Sigmoid colon (tissue), 7 donors: ENCODE measurements around the gene BOC. TPM values are rescaled to one million over a fixed set of nuclear protein-coding genes. Genes with fewer than 3 reads are reported as not detected.

ENCODE experiments used
- DNase-seq: peaks from one replicate; pipeline ENCODE4 v3.0.0-alpha.2; 2019
- H3K27ac ChIP-seq, 4 donors: fragments of 200-600 bp; sonication (generic); one replicate each; pipeline ENCODE4 v1.5.1; 2016 to 2019; ENCODE audit warnings: mild to moderate bottlenecking in 1 of 4
- H3K27me3 ChIP-seq, 3 donors: fragments of 200-600 bp; sonication (generic); one replicate each; pipeline ENCODE4 v1.5.1; 2019; ENCODE audit warnings: mild to moderate bottlenecking in 1 of 3
- H3K36me3 ChIP-seq, 4 donors: fragments of 200-600 bp; sonication (generic); one replicate each; pipeline ENCODE4 v1.5.1; 2016 to 2019
- H3K4me1 ChIP-seq, 4 donors: fragments of 200-600 bp; sonication (generic); one replicate each; pipeline ENCODE4 v1.5.1; 2017 to 2019
- H3K4me3 ChIP-seq, 4 donors: fragments of 200-600 bp; sonication (generic); one replicate each; pipeline ENCODE4 v1.5.1; 2017 to 2019; ENCODE audit warnings: mild to moderate bottlenecking in 2 of 4, moderate library complexity in 1 of 4
- H3K9me3 ChIP-seq, 4 donors: fragments of 200-600 bp in 3 of 4; sonication (generic) in 3 of 4; one replicate each; pipeline versions ENCODE4 v1.5.1 to v1.6.1; 2013 to 2019
- EP300 ChIP-seq, 4 donors: sonication (generic); formaldehyde crosslinking; IDR thresholded peaks; one replicate each; pipeline ENCODE4 v1.6.1; 2017; ENCODE audit warnings: antibody characterized with exemption in 4 of 4
- POLR2A ChIP-seq, 2 donors: fragments of 450-650 bp; IDR thresholded peaks; one replicate each; pipeline ENCODE4 v1.6.1; 2016; ENCODE audit warnings: antibody characterized with exemption in 2 of 2, mild to moderate bottlenecking in 2 of 2, moderate library complexity in 2 of 2
- POLR2AphosphoS5 ChIP-seq, 4 donors: sonication (generic); formaldehyde crosslinking; IDR thresholded peaks; one replicate each; pipeline ENCODE4 v1.6.1; 2017; ENCODE audit warnings: antibody characterized with exemption in 4 of 4
- WGBS, 2 donors: extraction: QIAGEN DNeasy Blood & Tissue Kit; methylation state at CpG; one replicate each; pipeline ENCODE4 v1.1.7; 2013; 5-methylcytosine and 5-hydroxymethylcytosine counted together
- intact Hi-C: fragments of 100-400 bp; cut with DNase I; formaldehyde crosslinking; loops from one replicate; pipeline ENCODE4 v1.15.1; 2023
- polyA plus RNA-seq, 3 donors: library from polyadenylated mRNA; stranded (reverse); fragments of 200-250 nt; gene quantifications; one replicate each; pipeline ENCODE4 v1.2.3, GENCODE V29; 2013
- total RNA-seq, 4 donors: library from RNA; depleted of rRNA; stranded (reverse); fragments of >200 nt; gene quantifications; one replicate each; pipeline ENCODE4 v1.1.0, GENCODE V29; 2016
- TF ChIP-seq, protein P1 (sequence below), 4 experiments: fragments of 450-650 bp in 3 of 4; fragments of 200-600 bp in 1 of 4; IDR thresholded peaks; one replicate each; pipeline ENCODE4 v1.5.1; 2016 to 2019; ENCODE audit warnings: antibody characterized with exemption in 4 of 4, mild to moderate bottlenecking in 3 of 4, moderate library complexity in 2 of 4
- donor health status: healthy with polysubstance abuse.
- donor health status: Bipolar disorder and iron deficiency.
- donor health status: healthy.

The BOC gene
- total and polyA plus RNA-seq, 7 donors, result 1.6 to 122 (median 80.3) TPM

- no peaks in the 10 kb centered on the region for H3K9me3 ChIP-seq
- H3K27me3 ChIP-seq, result no peaks in the 10 kb centered on the region
- H3K4me1 ChIP-seq, result peaks cover 0 to 37% (median 33%) of the 10 kb centered on the region in 4 donors
- peak overlapping the region; percentile 78 to 88 (median 87) for H3K27ac ChIP-seq
- 93 to 95% methylated on average over 2 of the region's 2 CpGs for WGBS, 2 donors
- DNase-seq, result no peak
- TF ChIP-seq EP300 (IDR thresholded peaks at IDR 0.05) (no peak), POLR2AphosphoS5 (IDR thresholded peaks at IDR 0.05) (no peak), POLR2A (IDR thresholded peaks at IDR 0.05) (no peak)
- TF ChIP-seq, protein P1, sequence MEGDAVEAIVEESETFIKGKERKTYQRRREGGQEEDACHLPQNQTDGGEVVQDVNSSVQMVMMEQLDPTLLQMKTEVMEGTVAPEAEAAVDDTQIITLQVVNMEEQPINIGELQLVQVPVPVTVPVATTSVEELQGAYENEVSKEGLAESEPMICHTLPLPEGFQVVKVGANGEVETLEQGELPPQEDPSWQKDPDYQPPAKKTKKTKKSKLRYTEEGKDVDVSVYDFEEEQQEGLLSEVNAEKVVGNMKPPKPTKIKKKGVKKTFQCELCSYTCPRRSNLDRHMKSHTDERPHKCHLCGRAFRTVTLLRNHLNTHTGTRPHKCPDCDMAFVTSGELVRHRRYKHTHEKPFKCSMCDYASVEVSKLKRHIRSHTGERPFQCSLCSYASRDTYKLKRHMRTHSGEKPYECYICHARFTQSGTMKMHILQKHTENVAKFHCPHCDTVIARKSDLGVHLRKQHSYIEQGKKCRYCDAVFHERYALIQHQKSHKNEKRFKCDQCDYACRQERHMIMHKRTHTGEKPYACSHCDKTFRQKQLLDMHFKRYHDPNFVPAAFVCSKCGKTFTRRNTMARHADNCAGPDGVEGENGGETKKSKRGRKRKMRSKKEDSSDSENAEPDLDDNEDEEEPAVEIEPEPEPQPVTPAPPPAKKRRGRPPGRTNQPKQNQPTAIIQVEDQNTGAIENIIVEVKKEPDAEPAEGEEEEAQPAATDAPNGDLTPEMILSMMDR (IDR thresholded peaks at IDR 0.05), result no peak
- intact Hi-C loops, result loop anchor here (5.0 kb wide), 1 partner anchor 128 kb away; no protein-coding TSS in a partner anchor
- H3K4me3 ChIP-seq, result no peak overlapping the region
- peaks cover 36 to 74% (median 57%) of the 10 kb centered on the region in 4 donors for H3K36me3 ChIP-seq
Observed at GRCh38 chr3:113275583-113275928, 64.2 kb downstream of the BOC start.

- H3K27ac ChIP-seq, result peak overlapping the region; percentile 78 to 88 (median 87)
- peak; percentile 78 for DNase-seq
- no peaks in the 10 kb centered on the region for H3K9me3 ChIP-seq
- WGBS, 2 donors, result 52 to 79% methylated on average over 16 of the region's 16 CpGs
- peak in 2 of 4 donors; percentile 17 to 35 for TF ChIP-seq POLR2AphosphoS5 (IDR thresholded peaks at IDR 0.05)
- TF ChIP-seq, protein P1 (IDR thresholded peaks at IDR 0.05), result peak; percentile 11 to 35 (median 16)
- no peak for TF ChIP-seq POLR2A (IDR thresholded peaks at IDR 0.05)
- TF ChIP-seq EP300 (IDR thresholded peaks at IDR 0.05), result no peak
- H3K4me3 ChIP-seq, result peak overlapping the region in 3 of 4 donors; percentile 23 to 38 (median 37)
- intact Hi-C loops, result loop anchor here (5.0 kb wide), 1 partner anchor 129 kb away; no protein-coding TSS in a partner anchor
- peaks cover 38 to 74% (median 58%) of the 10 kb centered on the region in 4 donors for H3K36me3 ChIP-seq
- no peaks in the 10 kb centered on the region for H3K27me3 ChIP-seq
- H3K4me1 ChIP-seq, result peaks cover 0 to 37% (median 33%) of the 10 kb centered on the region in 4 donors
Observed at GRCh38 chr3:113275929-113276750, 64.8 kb downstream of the BOC start.

DNA sequence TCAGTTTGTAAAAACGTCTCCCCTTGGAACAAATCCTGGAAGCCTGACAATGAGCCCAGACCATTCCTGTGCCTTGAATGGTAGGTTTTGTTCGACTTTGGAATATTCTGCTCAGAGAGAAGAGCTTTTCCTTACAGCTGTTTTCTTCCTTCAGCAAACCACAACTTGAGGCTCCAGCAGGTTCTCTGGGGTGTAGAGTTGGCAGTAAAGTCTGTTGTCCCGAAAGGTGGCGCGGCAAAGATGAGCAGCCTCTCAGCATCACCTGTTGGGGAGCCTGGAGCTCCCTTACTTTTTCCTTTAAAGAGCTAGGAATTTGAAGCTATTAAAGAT lies 65.4 kb downstream of the BOC start:
- Histone ChIP-seq H3K36me3 (peaks cover 44 to 74% (median 60%) of the 10 kb centered on the region in 4 donors), H3K4me1 (peaks cover 0 to 37% (median 33%) of the 10 kb centered on the region in 4 donors), H3K4me3 (peak overlapping the region in 3 of 4 donors; percentile 23 to 38 (median 37)), H3K9me3 (no peaks in the 10 kb centered on the region), H3K27ac (peak overlapping the region; percentile 78 to 88 (median 87)), H3K27me3 (no peaks in the 10 kb centered on the region)
- TF ChIP-seq EP300 (IDR thresholded peaks at IDR 0.05) (no peak), POLR2A (IDR thresholded peaks at IDR 0.05) (no peak), POLR2AphosphoS5 (IDR thresholded peaks at IDR 0.05) (no peak)
- TF ChIP-seq, protein P1 (IDR thresholded peaks at IDR 0.05), result no peak
- intact Hi-C loops, result loop anchor here (5.0 kb wide), 1 partner anchor 129 kb away; no protein-coding TSS in a partner anchor
- no peak for DNase-seq
- WGBS, 2 donors, result 74 to 80% methylated on average over 5 of the region's 5 CpGs

DNA sequence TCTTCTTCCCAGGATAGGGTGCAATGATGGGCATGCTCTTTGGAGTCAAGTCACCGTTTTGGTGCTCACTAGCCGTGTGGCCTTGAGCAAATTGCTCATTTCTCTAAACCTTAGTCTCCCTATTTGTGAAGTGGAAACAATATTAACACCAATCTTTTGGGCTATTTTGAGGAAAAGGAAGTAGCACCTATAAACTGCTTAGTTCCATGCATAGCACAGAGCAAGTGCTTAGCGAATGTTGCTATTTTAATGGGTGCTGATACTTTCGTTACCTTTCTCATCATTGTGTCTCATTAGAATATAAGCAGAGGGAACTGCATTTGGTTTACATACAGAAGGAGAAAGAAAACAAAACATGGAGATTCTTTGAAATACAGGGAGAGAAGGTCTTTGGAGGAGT lies 66.1 kb downstream of the BOC start:
- H3K27ac ChIP-seq, result peak overlapping the region; percentile 78 to 88 (median 87)

More for the DNA sequence above, 66.1 kb downstream of the BOC start:
- Histone ChIP-seq H3K9me3 (no peaks in the 10 kb centered on the region), H3K27me3 (no peaks in the 10 kb centered on the region), H3K4me3 (no peak overlapping the region), H3K36me3 (peaks cover 48 to 74% (median 63%) of the 10 kb centered on the region in 4 donors), H3K4me1 (peaks cover 0 to 37% (median 33%) of the 10 kb centered on the region in 4 donors)
- DNase-seq, result no peak
- 78 to 88% methylated on average over 4 of the region's 4 CpGs for WGBS, 2 donors
- TF ChIP-seq POLR2AphosphoS5 (IDR thresholded peaks at IDR 0.05), result no peak
- TF ChIP-seq, protein P1 (IDR thresholded peaks at IDR 0.05), result no peak
- no peak for TF ChIP-seq EP300 (IDR thresholded peaks at IDR 0.05)
- no peak for TF ChIP-seq POLR2A (IDR thresholded peaks at IDR 0.05)
- intact Hi-C loops, result loop anchor here (5.0 kb wide), 1 partner anchor 130 kb away; no protein-coding TSS in a partner anchor
